ENCODE results near the gene EIPR1.
A peak's percentile ranks its signal among the peaks of the same experiment; 100 is the strongest.

Gene EIPR1

DNA sequence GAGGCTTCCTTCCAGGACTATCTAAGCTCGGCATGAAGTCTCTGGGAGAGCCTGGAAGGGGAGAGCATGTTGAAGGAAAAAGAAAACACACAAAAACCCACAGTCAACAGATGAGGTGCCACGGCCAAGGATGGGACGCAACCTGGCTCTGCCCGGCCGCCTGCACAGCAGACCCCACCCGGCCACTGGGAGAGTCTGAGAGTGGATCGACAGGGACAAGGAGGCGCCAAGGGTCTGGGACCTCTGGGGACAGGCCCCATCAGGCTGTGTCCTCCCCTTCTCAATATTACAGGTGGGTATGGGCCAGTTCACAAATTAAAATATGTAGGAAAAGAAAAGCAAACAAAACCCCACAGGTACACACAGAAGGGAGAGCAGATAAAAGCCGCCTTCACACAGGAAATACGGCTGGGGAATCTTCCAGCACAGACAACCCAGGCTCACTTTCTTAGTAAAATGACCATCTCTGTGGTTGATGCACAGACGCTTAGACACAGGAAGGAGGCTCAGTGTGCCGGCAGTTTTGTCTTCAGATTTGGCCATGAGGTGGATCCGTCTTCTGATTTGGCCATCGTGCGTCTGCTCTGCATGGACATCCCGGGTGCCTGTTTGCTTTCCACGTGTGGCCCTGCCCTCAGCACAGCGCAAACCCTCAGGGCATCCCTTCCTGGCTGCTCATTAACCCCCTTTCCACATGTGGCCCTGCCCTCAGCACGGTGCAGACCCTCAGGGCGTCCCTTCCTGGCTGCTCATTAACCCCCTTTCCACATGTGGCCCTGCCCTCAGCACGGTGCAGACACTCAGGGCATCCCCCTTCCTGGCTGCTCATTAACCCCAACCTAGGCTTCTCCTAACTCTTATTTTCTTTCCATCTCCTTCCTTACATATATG lies 138.4 kb downstream of the EIPR1 start:
- DNase-seq: no peak

DNA sequence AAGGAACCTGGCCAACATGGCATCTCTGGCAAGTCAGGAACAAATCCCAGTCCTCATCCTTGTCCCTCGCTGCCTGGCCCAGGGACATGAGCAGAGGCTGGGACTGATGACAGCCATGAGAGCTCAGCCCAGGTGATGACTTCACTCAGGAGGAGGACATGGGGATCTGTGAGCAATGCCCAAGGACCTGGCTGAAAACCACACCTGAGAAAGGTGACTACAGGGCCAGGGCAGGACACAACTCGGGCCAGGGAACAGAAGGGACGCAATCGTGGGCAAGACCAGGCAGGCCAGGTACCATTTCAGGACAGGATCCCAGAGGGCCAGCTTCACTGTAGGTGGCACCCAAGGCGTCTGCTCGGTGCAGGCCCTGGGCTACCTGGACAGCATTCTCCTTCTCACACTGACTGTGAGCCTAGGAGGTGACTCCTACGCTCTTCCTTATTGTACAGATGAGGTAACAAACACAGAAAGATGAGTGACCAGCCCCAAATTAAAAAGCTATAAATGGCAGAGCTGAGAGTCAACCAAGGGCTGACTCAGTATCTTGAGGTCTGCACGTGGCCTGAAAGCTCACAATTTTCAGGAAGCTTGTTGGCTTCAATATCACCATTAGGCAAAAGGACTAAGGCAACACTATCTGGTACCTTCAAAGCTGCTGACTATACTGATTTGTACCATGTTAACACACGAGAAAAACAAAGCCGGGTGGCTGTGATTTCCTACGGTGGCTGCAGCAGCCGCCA lies 141.1 kb downstream of the EIPR1 start:
- DNase-seq: no peak

DNA sequence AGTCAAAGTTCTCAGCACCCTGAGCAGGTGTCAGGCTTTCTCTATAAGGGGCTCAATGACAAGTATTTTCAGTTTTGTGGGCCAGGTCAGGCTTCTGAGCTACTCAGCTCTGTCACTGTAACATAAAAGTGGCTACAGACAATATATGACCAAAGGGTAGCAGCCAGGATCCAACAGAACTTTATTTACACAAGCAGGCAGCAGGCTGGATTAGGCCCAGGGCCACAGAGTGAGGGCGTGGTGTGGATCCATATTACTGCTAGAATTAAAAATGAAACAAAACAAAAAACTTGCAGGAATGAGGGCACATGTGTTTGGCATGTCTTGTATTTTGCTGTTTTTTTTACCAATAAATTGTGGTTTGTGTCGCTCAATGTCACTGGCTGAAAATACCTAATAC lies 143.7 kb downstream of the EIPR1 start:
- no peak for DNase-seq

DNA sequence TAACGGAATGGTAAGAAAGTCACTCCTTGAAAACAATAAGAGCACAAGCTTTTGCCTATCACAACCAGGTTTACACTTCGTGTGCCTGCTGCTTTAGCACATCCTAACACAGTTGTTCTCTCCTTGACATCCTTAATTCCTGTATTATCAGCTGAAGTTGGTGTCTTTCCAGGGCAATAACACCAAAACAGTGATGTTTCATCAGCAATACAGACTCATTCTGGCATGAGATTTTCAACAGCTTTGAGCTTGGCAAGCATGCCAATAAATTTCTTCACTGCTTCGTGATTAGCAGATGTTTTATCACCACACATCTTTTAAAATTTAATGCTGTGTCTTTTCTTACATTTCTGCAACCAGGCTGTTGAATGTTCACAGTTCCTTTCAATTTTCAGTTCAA lies 148.4 kb downstream of the EIPR1 start:
- no peak for DNase-seq

DNA sequence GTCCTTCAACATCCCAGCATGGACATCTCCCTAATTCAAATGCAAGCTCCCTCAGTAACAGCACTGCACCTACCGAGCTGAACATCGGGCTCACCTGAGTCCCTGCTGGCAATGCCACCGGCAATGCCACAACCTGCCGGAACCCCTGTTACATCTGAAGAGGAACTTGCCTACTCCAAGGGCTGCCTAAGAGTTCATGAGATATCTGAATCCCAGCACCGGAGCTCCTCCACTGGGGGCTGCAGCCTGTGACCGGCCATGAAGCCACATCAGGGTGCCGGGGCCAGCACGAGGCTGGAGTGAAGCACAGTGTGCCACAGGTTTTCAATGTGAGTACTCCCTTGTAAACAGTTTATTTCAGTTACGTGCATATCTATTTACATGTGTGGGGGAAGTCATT lies 152.9 kb downstream of the EIPR1 start:
- no peak for DNase-seq

DNA sequence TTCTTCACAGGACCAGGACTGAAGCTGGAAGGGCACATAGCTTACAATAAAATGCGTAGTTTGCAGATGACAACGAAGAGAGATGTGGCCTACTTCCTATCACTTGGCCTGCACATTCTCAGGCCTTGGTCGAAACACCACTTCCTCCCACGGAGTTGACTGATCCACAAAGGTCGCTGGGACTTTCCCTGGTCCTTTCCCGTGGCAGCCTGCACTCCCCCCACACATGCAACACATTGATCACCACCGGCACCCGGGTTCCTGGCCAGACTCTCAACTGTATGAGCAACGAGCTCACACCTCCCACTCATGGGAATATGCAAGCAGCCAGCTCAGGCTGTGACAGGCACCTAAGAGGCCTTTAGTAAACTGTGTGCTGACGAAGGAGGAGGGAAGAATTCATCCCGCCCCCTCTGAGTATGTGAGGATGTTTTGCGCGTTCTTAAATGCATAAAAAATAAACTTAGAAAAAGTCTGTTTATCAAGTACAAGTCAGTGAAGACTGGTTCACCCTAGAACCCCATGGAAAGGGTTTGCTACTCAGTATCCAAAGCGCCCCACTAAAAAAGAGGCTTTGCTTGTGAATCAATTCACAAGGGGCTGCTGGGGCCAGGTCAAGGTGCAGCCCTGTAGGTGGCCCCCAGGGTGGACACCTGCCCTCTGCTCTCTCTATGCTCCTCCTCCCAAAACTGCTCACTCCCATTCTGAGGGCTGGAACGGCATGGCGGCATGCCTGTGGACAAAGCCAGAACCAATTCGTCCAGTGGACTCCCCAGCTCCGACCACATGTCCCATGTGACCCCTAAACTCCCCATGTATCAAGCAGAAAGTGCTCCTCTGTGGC lies 154.3 kb downstream of the EIPR1 start:
- DNase-seq: peak; percentile 96

DNA sequence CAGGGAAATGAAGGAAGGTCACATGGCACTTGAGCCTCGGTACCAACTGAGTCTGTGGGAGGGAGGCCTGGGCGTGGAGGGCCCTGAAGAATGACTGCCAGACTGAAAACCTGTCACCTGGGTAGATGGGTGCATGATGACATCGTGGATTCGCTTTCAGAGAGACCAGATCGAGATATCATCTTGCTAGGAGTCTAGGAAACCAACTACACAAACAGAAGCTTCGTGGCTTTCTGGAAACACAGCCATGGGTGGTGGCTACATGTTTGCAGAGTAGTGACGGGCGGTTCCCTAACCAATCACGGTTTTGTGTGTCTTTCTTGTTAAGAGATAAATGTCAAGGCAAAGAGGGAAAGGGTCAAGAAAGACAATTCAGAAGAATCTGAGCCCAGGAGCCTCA lies 155.0 kb downstream of the EIPR1 start:
- peak; percentile 80 for DNase-seq

DNA sequence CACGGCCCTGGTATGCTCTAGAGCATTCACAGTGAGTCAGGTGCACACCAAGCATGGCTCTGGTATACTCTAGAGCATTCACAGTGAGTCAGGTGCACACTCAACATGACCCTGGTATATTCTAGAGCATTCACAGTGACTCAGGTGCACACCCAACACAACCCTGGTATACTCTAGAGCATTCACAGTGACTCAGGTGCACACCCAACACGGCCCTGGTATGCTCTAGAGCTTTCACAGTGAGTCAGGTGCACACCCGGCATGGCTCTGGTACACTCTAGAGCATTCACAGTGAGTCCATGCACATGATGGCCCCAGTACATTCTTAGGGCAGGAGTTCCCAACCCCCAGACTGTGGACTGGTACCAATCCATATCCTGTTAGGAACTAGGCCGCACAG lies 158.1 kb downstream of the EIPR1 start:
- DNase-seq: no peak

DNA sequence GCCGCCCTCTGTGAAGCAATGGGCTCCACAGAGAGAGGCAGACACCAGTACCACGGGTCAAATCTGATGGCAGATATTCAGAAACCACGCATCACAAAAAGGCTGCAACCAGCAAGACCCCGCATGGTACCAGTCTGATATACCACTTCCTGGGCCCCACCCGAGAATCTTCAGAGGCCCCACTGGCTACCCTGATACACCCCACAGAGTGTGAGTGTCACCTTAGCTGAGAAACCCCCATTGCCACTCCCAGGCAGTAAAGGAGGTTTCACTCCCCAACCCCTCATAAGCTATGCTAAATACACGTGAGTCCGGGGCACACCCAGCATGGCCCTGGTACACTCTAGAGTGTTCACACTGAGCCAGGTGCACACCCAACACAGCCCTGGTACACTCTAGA lies 160.0 kb downstream of the EIPR1 start:
- DNase-seq: no peak

DNA sequence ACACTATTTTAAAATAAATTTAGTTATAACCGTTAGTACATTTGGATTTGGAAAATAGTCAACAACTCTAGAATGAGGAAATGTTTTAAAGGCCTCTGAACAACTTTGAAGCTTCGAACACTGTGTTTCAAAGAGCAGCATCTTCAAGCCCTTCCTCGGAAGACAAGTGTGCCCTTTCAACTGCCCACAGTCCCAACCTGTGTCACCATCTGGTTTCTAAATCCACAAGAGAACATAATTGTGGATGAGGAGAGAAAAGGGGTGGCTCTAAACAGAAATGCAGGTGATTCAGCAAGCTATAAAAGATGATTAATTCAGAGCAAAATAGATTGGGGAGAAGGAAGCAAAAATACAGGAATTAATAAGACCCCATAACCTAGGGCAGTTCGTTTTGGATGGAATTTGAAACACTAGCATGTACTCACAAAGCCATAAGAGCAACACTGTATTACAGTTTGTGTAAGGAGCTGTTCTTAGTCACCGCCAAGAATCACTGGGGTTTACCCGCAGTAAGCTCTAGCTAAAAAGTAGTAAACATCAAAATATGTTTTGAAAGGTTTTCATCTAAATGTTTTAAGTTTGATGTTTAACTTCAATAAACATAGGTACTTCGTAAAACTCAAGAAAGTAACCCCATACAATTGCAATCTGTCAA lies 160.7 kb downstream of the EIPR1 start:
- DNase-seq: no peak

DNA sequence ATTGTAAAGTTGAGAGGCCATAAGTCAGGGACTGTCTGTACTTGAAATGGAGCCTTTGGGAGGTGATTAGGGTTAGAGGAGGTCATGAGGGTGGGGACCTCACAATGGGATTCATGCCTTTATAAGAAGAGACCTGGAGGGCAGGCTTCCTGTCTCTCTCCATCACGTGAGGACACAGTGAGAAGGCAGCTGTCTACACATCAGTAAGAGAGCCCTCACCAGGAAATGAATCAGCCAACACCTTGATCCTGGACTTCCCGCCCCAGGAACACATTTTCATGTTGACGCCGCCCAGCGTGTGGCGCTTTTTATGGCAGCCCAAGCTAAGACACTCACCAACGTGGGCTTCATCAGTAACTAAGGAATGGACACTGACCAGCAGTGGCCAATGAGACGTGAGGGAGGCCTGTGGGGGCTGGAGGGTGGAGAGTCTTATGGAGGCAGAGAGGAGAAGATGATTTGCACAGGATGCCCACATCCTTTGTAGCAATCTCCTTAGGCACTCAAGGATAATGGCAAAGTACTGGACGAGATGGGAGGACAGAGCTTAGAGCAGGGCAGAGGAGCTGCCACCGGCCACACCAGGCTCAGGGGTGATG lies 162.7 kb downstream of the EIPR1 start:
- DNase-seq: no peak

DNA sequence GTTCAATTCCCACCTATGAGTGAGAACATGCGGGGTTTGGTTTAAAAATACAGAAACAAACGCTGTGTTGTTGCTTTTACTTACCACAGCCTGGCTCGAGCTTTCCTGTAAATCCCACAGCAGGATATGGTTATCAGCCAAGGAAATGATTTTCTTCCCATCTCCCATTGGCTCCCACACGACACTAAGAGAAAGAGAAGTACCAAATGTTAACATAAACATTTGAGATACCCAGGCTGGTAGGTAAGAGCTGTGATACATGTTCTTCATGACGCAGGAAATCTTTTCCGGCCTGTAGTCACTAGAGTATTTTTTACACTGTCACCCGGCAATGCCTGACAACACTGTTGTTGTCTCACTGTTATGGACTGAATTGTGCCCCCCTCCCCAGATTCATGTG lies 163.6 kb downstream of the EIPR1 start:
- no peak for DNase-seq

DNA sequence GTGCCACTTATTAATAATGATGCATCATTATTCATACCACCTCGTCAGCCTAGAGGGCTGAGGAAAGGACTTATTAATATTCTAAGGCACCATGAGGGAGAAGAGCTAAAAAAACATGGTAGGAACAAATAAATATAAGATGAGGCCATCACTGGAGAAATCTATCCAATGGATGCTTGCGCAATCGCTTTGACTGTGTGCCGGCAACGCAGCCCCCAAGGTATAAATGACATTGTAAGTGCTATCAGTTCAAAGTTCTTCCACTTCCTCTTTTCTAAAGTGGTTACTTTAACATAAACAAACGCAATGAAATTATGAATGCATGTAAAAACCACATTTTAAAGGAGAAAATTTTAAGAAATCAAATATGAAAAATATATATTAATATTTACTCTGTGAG lies 164.6 kb downstream of the EIPR1 start:
- no peak for DNase-seq

DNA sequence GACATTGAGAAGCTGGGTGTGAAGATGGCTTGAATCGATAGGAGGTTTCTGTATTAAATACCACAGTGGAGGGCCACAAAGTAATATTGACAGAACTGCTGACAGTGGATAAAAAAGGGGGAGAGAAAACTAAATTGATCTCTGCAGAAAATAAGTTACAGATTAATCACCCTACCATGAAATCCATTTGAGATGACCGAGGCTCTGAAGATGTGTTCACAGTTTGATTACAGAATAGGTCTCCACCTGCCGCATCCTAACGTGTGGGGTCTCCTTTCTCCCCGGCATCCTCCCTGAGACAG lies 165.6 kb downstream of the EIPR1 start:
- DNase-seq: no peak

DNA sequence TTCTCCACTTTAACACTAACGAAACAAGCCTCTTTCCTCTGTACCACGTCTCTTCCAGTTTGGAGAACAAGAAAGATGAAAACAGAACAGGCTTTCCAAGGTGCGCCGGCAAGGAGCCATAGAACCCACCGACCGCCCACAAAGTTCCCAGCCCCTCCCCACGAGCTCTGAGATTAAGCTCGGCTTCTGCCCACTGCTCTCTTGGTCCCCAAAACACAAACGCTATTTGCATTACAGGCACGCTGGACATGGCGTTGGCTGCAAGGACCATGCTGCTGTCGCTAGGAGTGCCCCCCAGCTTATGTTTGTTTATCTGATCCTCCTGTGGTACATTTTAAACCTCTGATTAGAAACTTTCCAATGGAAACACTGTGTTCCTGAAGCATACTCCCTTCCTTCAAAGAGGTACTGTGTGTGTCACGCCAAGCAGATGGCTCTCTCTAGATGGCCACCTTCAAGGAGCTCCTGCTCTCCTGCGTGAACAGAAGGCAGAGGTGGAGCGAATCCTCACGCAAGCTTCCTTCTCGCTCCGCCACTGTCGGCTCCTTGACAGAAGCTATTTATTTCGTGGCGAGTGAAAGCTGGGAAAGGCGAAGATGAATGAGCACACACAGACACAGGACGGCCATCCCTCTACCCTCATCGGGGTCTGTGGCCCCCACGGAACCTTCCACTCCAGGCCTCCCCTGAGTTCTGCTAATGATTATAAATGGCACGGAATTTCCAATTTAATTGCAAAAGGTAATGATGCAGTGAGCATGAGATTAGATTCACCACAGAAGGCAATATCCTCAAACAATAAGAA lies 166.2 kb downstream of the EIPR1 start:
- DNase-seq: no peak

DNA sequence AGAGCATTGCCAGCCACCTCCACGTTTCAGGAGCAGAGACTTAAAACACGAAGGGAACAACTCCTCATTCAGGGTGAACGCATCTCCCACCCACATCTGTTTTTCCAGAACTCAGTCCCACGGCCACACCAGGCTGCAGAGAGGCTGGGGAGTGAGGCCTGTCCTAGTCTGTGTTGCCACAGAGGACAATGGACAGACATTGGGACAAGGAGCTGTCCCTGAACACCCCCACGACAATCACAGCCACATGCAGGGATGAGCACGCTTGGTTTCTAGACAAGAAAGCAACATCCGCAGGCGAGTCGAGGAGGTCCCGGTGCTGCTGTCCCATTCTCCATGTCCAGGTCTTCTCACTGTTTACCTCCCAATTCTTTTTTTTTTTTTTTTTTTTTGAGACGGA lies 167.4 kb downstream of the EIPR1 start:
- no peak for DNase-seq

DNA sequence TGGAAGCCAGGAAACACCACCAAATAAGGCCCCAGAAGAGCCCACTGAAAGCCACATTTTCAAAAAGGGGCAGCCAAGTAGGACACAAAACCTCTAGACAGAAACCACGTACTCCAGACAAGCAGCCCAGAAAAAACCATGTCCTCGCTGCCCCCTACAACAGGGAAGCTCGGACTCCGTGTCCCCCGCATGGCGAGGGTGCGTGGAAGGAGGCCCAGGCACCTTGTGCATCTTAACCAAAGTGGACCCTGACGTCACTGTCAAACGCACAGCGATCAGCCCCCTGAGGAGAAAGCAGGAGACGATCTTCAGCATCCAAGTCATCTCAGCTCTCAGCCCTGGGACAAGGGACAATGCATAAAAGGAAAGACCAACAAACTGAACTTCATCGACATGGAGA lies 168.4 kb downstream of the EIPR1 start:
- DNase-seq: no peak

DNA sequence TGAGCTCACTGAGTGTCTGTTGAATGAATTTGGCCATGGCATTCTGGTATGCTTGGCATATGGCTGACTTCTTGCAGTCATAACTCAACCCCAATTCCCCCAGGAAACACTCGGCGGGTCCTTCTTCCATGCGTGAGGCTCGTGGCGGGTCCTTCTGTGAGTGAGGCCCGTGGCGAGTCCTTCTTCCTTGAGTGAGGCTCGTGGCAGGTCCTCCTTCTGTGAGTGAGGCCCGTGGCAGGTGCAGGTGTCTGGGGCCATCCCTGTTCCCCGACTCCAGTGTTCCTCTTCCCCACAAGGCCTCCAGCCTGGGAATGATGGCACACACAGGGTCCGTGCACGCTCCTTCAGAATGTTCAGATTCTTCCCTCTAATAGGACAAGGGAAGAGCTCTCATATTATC lies 169.0 kb downstream of the EIPR1 start:
- no peak for DNase-seq

DNA sequence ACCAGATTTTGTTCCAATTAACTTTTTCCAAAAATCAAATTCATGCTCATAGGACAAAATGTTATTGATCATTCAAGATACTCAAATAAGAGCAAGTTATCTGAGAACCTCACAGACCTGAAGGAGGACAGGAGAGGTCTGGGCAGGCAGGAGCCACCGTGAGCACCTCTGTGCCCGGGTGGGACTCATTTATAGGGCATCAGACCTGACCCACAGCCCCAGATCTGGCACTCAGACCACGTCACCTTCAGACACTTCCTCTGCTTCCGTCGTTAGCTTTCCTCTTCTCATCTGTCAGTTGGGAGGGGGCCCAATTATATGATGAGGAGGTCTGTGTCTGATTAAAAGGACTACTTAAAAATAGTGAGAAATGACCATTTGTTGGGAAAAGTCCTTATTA lies 169.4 kb downstream of the EIPR1 start:
- DNase-seq: no peak

DNA sequence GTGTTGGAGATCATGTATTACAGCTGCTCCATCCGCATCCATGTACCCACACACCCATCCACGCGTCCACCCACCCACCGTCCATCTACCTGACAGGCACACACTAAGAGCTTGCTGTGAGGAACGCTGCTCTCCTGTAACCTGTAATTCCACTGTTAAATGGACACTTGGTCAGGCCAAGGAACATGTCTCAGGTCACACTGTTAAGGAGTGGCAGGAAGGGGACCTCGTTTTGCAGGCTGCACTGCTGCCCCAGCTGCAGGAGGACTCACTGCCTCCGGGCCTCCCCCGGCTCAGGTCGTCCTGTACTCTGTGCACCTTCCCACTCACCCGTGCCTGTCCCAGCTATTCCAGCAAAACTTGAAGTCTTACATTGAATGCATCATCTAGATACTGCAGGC lies 170.5 kb downstream of the EIPR1 start:
- DNase-seq: no peak

DNA sequence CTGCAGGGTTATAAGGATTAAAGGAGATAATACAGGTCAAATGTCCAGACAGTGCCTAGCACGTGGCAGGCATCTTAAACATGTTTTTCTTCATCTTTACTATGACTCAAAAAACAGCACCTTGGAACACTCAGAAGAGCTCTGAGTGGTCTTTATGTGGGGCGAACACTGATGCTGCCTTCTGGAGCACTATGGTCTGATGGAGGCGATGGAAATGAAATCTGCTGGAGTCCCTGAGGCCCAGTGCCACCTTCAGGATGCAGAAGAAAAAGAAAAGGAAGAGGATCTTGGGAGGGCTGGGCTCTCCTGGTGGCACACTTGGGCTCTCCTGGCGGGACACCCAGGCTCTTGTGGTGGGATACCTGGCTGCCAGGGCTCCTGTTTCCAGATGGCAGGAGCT lies 171.8 kb downstream of the EIPR1 start:
- DNase-seq: no peak
